ENCODE data around the gene NUDT14.

NUDT14 gene

DNA sequence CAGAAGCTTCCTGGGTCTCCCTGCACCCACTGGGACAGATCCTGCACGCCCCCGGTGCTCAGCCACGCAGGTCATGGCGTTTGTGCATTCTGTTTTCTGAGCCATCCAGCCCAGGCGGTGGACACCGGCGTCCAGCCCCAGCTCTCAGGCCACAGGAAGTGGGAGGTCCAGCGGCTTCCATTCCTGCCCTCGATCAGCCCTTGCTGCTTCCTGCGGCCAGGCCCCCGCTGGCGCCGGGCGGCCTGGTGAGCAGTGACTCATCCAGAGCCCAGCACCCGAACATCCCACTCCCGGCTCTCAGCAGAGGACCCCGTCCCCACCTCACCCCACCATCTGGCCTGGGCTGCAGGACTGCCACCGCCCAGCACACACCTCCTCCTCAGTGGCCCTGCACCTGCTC lies 18.0 kb upstream of the NUDT14 start:
- DNase-seq (ENCODE audit: low read depth, low spot score), result no peak

DNA sequence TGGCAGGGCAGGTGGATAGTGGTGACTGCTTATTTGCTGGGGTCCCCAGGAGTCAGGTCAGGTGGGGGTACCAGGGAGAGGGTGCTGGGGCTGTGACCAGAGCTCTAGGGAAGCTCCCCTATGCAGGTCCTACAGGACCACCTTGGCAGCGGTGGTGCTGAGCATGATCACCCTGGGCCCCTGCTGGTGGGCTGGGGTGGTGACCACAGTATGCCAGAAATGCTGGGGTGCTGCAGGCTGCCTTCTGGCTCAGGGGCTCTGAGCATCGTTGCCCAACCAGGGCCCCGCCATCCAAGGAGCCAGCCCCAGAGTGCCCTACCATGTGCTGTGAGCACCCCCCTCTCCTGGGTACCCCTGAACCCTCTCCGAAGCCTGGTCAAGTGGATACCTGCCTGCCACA lies 17.5 kb upstream of the NUDT14 start:
- DNase-seq (ENCODE audit: low read depth, low spot score), result no peak

DNA sequence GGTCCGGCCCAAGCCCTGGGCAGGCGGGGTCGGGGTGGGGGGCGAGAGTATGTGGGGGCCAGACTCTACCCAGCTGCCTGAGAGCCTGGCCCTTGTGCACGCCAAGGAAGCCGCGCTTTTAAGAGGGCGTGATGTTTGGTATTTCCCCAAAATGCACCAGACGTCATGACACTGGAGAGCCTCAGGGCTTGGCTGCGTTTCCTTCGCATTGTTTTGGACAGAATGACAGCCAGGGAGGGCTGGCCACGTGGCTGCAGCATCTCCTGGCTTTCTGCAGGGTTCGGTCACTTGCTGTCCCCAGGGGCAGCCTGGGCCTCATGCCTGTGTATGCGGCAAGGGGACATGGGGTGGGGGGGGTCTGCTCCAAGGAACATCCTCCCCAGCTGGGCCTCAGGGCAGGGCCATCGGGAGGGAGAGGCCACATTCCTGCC lies 16.1 kb upstream of the NUDT14 start:
- DNase-seq (ENCODE audit: low read depth, low spot score), result peak; percentile 79

GRCh38 chr14:105196265-105196960 lies 15.3 kb upstream of the NUDT14 start:
- DNase-seq (ENCODE audit: low read depth, low spot score), result peak; percentile 59

DNA sequence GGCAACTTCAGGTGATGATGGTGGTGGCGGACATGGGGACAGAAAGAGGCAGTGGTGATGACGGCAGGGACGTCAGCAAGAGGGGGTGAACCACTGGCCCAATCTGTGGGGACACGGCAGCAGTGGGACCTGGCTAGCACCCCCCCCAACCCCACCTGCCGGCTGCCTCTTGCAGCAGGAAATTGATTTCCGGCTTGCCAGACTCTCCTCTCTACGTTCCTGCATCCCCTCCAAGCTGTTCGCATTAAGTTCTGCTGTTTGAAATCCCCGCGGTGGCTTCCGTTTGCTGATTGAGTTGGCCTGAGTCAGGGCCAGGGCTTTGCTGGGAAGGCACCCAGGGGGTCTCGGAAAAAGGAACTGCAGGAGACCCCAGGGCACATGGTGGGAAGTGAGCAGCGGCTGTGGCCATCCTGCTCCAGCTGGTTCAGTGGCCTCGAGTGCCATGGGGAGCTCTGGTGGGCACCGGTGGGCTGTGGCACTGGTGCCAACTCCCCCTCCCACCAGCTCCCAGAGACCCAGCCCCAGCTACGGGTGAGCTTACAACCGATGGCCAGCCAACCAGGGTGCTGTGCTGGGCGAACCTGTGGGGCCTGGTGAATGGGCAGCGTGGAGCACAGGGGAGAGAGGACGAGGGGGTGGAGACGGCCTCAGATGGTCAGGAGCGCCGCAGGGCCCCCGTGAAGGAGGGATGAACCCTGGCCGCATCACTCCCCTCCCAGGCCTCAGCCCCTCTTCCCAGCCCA lies 14.6 kb upstream of the NUDT14 start:
- peak; percentile 43 for DNase-seq (ENCODE audit: low read depth, low spot score)

GRCh38 chr14:105195051-105195450 lies 13.9 kb upstream of the NUDT14 start:
- no peak for DNase-seq (ENCODE audit: low read depth, low spot score)

GRCh38 chr14:105193916-105194782 lies 13.0 kb upstream of the NUDT14 start:
- no peak for DNase-seq (ENCODE audit: low read depth, low spot score)

DNA sequence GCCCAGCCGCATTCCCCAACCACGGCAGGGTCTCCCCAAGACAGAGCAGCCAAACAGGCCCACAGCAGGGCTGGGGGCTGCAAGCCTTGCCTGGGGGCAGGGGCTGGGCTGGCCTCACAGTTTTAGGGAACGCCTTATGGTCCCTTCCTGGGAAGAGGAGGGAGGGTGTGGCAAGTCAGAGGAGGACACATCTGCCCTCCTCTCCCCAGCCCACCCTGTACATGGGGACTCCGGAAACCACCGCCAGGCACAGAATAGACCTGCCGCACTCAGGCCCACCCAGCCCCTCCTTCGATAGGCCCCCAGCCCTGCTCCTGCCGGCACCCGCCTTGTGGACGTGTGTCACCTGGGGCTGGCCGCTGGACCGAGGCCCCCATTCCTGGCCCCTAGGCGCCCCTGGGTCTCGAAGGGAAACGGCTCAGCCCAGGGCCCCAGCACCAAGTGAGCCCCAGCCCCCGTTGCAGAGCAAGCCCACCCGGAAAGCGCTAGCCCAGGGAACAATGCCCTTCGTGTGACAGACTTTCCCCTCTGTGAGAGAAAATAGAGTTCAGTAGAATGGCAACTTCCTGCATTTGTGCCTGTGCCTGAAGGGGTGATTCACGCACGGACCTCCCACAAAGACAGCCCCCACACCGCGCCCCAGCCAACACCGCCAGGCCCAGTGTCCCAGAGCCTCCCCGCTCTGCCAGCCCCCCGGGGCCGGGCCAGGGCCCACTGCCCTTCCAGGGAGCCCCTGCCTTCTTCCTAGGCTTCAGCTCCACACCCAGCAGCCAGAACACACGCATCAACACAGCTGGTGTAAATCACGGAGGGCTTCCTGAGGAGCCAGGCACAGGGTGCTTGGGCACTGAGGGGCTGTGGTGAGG lies 12.0 kb upstream of the NUDT14 start:
- no peak for DNase-seq (ENCODE audit: low read depth, low spot score)

DNA sequence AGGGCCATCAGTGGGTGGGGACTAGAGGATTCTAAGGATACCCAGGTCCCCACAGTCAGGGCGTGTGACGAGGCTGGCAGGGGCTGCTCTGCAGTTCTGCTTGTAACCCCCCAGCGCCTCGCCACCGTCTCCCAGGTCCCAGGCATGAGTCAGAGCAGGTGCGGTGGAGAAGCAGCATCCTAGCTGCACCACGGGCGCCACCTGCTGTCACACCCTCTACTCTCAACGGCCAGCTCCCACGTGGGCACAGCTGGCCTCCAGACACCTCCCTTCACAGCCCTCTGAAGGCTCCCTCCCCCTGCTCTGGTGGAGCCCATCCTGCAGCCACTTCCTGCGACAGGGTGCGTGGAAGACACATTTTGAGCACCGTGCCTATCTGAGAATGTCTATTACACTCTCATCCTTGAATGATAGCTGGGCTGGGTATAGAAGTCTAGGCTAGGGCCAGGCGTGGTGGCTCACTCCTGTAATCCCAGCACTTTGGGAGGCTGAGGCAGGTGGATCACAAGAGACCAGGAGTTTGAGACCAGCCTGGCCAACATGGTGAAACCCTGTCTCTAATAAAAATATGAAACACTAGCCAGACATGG lies 6.9 kb upstream of the NUDT14 start:
- DNase-seq (ENCODE audit: low read depth, low spot score), result peak; percentile 51

- no peak for DNase-seq (ENCODE audit: low read depth, low spot score)
These were observed 6.0 kb upstream of the NUDT14 start for GRCh38 chr14:105187116-105187515.

- no peak for DNase-seq (ENCODE audit: low read depth, low spot score)
These were observed 4.9 kb upstream of the NUDT14 start for GRCh38 chr14:105185973-105186372.

DNA sequence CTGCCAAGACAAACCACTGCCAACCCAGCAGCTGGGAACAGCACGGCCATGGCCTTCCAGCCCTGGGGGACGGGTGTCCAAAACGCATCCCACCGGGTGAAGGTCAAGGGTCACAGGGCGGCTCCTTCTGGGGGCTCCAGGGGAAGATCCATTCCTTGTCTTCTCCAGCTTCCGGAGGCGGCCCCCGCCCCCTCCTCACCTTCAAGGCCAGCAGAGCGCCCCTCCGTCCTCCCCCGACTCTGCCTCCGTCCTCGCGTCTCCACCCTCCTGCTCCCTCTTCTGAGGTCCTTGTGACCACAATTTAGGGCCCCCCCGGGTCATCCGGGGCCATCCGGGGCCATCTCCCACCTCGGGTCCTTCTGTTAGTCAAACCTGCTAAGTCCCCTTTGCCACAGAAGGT lies 3.9 kb upstream of the NUDT14 start:
- no peak for DNase-seq (ENCODE audit: low read depth, low spot score)

- DNase-seq (ENCODE audit: low read depth, low spot score), result no peak
These were observed 3.3 kb upstream of the NUDT14 start for GRCh38 chr14:105184461-105184860.

DNA sequence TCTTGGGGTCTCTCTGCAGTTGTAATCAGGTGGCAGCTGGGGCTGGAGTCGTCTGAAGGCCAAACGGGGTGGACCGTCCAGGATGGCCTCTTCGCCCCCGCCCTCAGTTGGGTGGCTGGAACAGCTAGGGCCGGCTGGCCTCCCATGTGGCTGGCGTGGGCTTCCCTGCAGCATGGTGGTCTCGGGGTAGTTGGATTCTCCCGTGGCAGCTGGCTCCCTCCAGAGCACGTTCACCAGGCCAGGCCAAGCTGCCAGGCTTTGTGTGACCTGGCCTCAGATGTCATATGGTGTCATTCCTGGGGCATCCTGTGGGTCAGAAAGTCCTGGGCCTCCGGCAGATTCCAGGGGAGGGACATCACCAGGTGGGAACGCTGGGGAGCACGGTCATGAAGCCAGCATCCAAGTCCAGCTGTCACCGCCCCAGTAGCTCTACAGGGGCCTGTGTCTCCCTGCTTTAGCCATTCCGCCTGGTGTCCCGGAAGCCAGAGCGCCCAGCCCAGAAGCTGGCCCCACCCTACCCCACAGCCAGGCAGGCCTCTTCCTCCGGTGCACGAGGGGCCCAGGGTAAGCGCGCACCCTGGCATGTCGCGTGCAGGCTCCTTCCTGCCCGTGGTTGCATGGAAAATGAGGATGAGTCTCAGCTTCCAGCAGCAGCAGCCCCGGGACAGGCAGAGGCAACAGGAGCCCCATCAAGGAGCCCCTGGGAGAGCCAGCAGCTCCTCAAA lies 1.3 kb upstream of the NUDT14 start:
- no peak for DNase-seq (ENCODE audit: low read depth, low spot score)

DNA sequence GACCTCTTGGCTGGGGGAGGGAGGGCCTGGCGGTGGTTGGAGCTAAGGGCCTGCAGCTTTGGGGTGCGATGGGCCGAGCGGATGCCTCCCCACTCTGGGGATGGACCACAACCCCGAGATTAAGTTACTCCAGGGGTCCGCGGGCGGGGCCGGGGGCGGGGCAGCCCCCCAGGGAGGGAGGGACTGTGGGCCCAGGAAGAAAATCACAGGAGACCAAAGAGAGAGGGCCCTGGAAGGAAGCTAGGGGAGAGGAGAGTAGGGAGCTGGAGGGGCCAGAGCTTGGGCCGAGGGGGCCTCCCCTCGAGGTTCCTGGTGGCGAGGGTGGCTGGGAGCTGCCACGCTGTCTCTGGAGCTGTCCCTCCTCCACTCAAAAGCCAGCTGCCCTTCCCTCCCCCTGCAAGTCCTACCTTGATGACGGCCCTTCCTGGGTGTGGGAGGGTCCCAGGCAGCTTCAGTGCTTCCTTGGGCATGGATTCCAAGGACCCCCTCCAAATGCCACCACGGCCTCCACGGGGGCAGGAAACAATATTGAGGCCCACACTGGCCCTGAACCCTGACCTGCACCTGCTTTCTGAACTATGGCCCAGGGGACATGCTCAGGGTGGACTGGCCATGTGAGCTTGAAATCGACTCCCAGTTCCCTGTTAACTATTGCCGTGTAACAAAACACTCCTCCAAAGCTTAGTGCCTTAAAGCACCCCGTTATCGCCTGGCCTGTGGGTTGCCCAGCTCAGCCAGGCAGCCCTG lies 610 bp upstream of the NUDT14 start:
- DNase-seq (ENCODE audit: low read depth, low spot score), result no peak

GRCh38 chr14:105179191-105179590 lies 1.9 kb downstream of the NUDT14 start:
- DNase-seq (ENCODE audit: low read depth, low spot score), result no peak

DNA sequence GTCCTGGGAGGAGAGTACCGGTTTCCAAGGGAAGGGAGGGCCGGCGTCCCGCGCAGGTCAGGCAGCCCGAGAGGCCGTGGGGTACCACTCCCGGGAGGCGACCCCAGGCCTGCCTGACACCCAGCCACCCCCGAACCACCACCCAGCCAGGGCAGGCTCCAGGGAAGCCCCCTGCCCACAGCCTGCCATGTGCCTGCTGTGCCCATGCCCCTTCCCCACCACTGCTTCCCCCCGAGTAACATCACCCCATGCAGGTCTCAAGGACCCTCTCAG lies 2.3 kb downstream of the NUDT14 start:
- no peak for DNase-seq (ENCODE audit: low read depth, low spot score)

DNA sequence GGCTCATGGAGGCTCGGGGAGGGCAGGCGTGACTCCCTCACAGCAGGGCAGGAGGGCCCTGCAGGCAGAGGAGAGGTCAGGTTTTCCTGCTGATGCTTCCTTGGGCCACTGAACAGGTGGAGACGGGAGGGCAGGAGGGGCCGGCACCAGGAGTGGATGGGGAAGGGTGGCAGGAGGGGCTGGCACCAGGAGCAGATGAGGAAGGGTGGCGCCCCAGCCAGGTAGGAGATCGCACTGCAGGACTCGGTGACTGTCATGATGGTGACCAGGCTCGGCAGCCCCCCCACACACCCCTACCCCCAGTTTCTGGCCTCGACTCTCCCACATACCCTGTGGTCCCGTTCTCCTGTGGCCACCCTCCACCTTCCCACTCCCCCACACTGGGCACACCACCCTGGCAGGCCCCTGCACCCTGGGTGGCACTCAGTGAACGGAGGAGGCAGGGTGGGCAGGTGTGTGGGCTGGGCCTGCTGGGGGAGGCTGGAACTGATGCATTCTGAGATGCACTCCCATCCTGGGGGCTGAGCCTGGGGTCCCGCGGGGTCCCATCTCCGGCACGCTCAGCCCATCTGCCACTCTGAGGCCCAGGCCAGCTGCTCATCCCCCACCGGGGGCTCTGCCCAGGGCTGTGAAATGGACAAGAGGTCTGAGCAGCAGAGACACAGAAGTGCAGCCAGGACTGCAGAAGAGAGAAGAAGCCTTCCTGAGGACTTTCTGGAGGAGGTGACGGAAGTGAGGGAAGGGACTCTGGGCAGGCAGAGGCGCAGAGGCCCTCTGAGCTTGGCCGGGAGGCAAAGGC lies 2.8 kb downstream of the NUDT14 start:
- no peak for DNase-seq (ENCODE audit: low read depth, low spot score)

- no peak for DNase-seq (ENCODE audit: low read depth, low spot score)
These were observed 4.0 kb downstream of the NUDT14 start for GRCh38 chr14:105177082-105177481.

All from ELF-1 (cell line).